NCI-H2227 (cell line): ENCODE measurements around the gene BBOX1.
"Not testable (repeated sequence)": the region's sequence is repeated elsewhere in the genome, so short reads cannot be mapped to it uniquely, and the experiment has no call there.

ENCODE experiments used
- DNase-seq: peaks from one replicate; lab custom pipeline; 2025; ENCODE audit not compliant: unreplicated experiment; lab: John Stamatoyannopoulos, UW

The BBOX1 gene

GRCh38 chr11:27174672-27175210 lies 134.1 kb downstream of the BBOX1 start:
- DNase-seq = no peak

DNA sequence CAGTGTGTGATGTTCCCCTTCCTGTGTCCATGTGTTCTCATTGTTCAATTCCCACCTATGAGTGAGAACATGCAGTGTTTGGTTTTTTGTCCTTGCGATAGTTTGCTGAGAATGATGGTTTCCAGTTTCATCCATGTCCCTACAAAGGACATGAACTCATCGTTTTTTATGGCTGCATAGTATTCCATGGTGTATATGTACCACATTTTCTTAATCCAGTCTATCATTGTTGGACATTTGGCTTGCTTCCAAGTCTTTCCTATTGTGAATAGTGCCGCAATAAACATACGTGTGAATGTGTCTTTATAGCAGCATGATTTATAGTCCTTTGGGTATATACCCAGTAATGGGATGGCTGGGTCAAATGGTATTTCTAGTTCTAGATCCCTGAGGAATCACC lies 134.9 kb downstream of the BBOX1 start:
- not testable (repeated sequence) for DNase-seq
